GM19035 (cell line): ENCODE data around the gene VPS51.
"Not testable (repeated sequence)": the region's sequence is repeated elsewhere in the genome, so short reads cannot be mapped to it uniquely, and the experiment has no call there.

Source experiments
- ATAC-seq: cut with Tn5 transposase; IDR thresholded peaks from one replicate; pipeline ENCODE4 v1.9.1; 2021; ENCODE audit not compliant: unreplicated experiment

Gene VPS51

GRCh38 chr11:65132238-65132987 is 36.4 kb downstream of the VPS51 start:
- ATAC-seq = no peak

- ATAC-seq = no peak
These were observed 37.1 kb downstream of the VPS51 start for GRCh38 chr11:65132988-65133700.

GRCh38 chr11:65133724-65134123 is 37.7 kb downstream of the VPS51 start:
- ATAC-seq = peak; percentile 1

- peak; percentile 64 for ATAC-seq
These were observed 38.4 kb downstream of the VPS51 start, which contains the start of gene SYVN1 for GRCh38 chr11:65134240-65134951. Gene SYVN1, minus strand, starts transcription at chr11:65134519. Its CDS starts 918 bp downstream, at chr11:65133601.

GRCh38 chr11:65134952-65135632 is 39.1 kb downstream of the VPS51 start:
- ATAC-seq = peak; percentile 74

GRCh38 chr11:65135633-65136145 is 39.7 kb downstream of the VPS51 start:
- ATAC-seq = no peak

GRCh38 chr11:65136515-65137096 is 40.6 kb downstream of the VPS51 start:
- ATAC-seq = no peak

GRCh38 chr11:65141896-65142494 is 46.0 kb downstream of the VPS51 start:
- no peak for ATAC-seq

- ATAC-seq = no peak
These were observed 51.5 kb downstream of the VPS51 start for GRCh38 chr11:65147352-65148075.

- no peak for ATAC-seq
These were observed 52.6 kb downstream of the VPS51 start for GRCh38 chr11:65148657-65149056.

- ATAC-seq = not testable (repeated sequence)
These were observed 54.1 kb downstream of the VPS51 start for GRCh38 chr11:65150131-65150508.

- ATAC-seq = no peak
These were observed 54.7 kb downstream of the VPS51 start for GRCh38 chr11:65150509-65151299.

- no peak for ATAC-seq
These were observed 55.4 kb downstream of the VPS51 start for GRCh38 chr11:65151331-65151899.

GRCh38 chr11:65152122-65152521 is 56.1 kb downstream of the VPS51 start:
- no peak for ATAC-seq

GRCh38 chr11:65156256-65156655 is 60.2 kb downstream of the VPS51 start:
- ATAC-seq = no peak

GRCh38 chr11:65156926-65157325 is 60.9 kb downstream of the VPS51 start:
- ATAC-seq = no peak

GRCh38 chr11:65157336-65157735 is 61.3 kb downstream of the VPS51 start:
- ATAC-seq = no peak

- ATAC-seq = peak; percentile 87
These were observed 63.0 kb downstream of the VPS51 start for GRCh38 chr11:65159012-65159411.
